Right cardiac atrium (tissue), 5 donors: ENCODE results near the gene PIERCE2. TPM values are rescaled to one million over a fixed set of nuclear protein-coding genes. Genes with fewer than 3 reads are reported as not detected.
"Not testable (repeated sequence)": the region's sequence is repeated elsewhere in the genome, so short reads cannot be mapped to it uniquely, and the experiment has no call there.

Source experiments
- ATAC-seq, 2 donors: fragments of 200-7000 bp; cut with Tn5 transposase; one replicate each; pipeline versions ENCODE4 v1.8.0 to v1.9.1; 2020; ENCODE audit warnings: moderate library complexity in 2 of 2, mild to moderate bottlenecking in 1 of 2
- DNase-seq, 3 donors: peaks; one replicate each; pipeline ENCODE4 v3.0.0-alpha.2; 2020
- H3K27ac ChIP-seq: one replicate; pipeline ENCODE4 v1.5.1; 2013; ENCODE audit warnings: mild to moderate bottlenecking, low read length, control low read depth, moderate library complexity
- H3K27me3 ChIP-seq: one replicate; pipeline ENCODE4 v1.6.1; 2013; ENCODE audit not compliant: control insufficient read depth, insufficient read depth
- H3K4me1 ChIP-seq: one replicate; pipeline ENCODE4 v1.6.1; 2013; ENCODE audit warnings: low read length; ENCODE audit not compliant: control insufficient read depth, insufficient read depth
- H3K4me3 ChIP-seq: one replicate; pipeline ENCODE4 v1.5.1; 2013; ENCODE audit warnings: low read length, control low read depth
- H3K9me3 ChIP-seq: one replicate; pipeline ENCODE4 v1.6.1; 2013; ENCODE audit warnings: low read length; ENCODE audit not compliant: control insufficient read depth
- WGBS: extraction: QIAGEN DNeasy Blood & Tissue Kit; methylation state at CpG from one replicate; pipeline ENCODE4 v1.1.7; 2013; 5-methylcytosine and 5-hydroxymethylcytosine counted together
- intact Hi-C, 4 donors: fragments of 100-400 bp; cut with DNase I; formaldehyde crosslinking; loops; one replicate each; pipeline versions ENCODE4 v1.11.0 to v1.14.0; 2022 to 2023
- microRNA-seq, 2 donors: library from miRNA; unstranded; fragments of <30 nt; microRNA quantifications; one replicate each; pipeline ENCODE4 v1.2.0, GENCODE V29; 2020 to 2021
- polyA plus RNA-seq: library from polyadenylated mRNA; stranded (reverse); fragments of 200-250 nt; gene quantifications from one replicate; pipeline ENCODE4 v1.2.3, GENCODE V29; 2013
- total RNA-seq, 4 donors: library from RNA; stranded (reverse); fragmentation: NEBNext Ultra II Directional; extraction: Animal tissue kit (Norgen Biotek cat#: 25700); gene quantifications; one replicate each; pipeline ENCODE4 v1.2.1, GENCODE V29; 2021
- donor health status: healthy with polysubstance abuse.
- donor health status: DM: no; HTN: yes; CAD: no.
- donor health status: DM: no; HTN: no; CAD: no.
- donor health status: DM: no; HTN: yes; CAD: no; lungs with severe emphysema.
- donor health status: DM: yes; HTN: yes; CAD: no.

Gene PIERCE2
- total and polyA plus RNA-seq, 5 donors, result 2.7 to 10.3 (median 5.3) TPM

- intact Hi-C loops, result loop anchor here in 2 of 4 donors (5.0 to 10.0 kb wide), 2 partner anchors 218 to 220 kb away; no protein-coding TSS in a partner anchor
- no peaks in the 10 kb centered on the region for H3K4me1 ChIP-seq
- no peaks in the 10 kb centered on the region for H3K9me3 ChIP-seq
- H3K4me3 ChIP-seq, result no peak overlapping the region
- no peak overlapping the region for H3K27ac ChIP-seq
- WGBS, result 35% methylated on average over 6 of the region's 6 CpGs
- peak; percentile 43 to 53 for ATAC-seq
- H3K27me3 ChIP-seq, result no peaks in the 10 kb centered on the region
- DNase-seq, result no peak
Measured at GRCh38 chr15:55434989-55435825, 26.9 kb downstream of the PIERCE2 start.

- H3K27ac ChIP-seq, H3K27me3 ChIP-seq, ATAC-seq, H3K9me3 ChIP-seq, intact Hi-C loops, H3K4me3 ChIP-seq, DNase-seq, H3K4me1 ChIP-seq: not testable (repeated sequence)
- WGBS, result 90% methylated on average over 15 of the region's 15 CpGs
Measured at GRCh38 chr15:55443141-55443540, 34.8 kb downstream of the PIERCE2 start.

GRCh38 chr15:55445936-55446335 is 37.6 kb downstream of the PIERCE2 start:
- ATAC-seq, intact Hi-C loops, H3K4me3 ChIP-seq, H3K4me1 ChIP-seq, H3K9me3 ChIP-seq, H3K27me3 ChIP-seq, H3K27ac ChIP-seq, DNase-seq: not testable (repeated sequence)
- 99% methylated on average over 26 of the region's 27 CpGs for WGBS

- ATAC-seq, intact Hi-C loops, H3K4me3 ChIP-seq, H3K27ac ChIP-seq, H3K9me3 ChIP-seq, H3K4me1 ChIP-seq, H3K27me3 ChIP-seq: not testable (repeated sequence)
- 97% methylated on average over 41 of the region's 41 CpGs for WGBS
- peak in 1 of 3 donors; percentile 55 for DNase-seq
Measured at GRCh38 chr15:55446379-55447029, 38.2 kb downstream of the PIERCE2 start.

- 98% methylated on average over 15 of the region's 19 CpGs for WGBS
- ATAC-seq, intact Hi-C loops: not testable (repeated sequence)
Measured at GRCh38 chr15:55447030-55447394, 38.7 kb downstream of the PIERCE2 start.

GRCh38 chr15:55457401-55458022 is 49.2 kb downstream of the PIERCE2 start:
- H3K27me3 ChIP-seq, result peaks cover 2% of the 10 kb centered on the region
- no peak for DNase-seq
- H3K4me3 ChIP-seq, result no peak overlapping the region
- no peaks in the 10 kb centered on the region for H3K9me3 ChIP-seq
- no peak for ATAC-seq
- intact Hi-C loops, result no loop called here
- H3K4me1 ChIP-seq, result no peaks in the 10 kb centered on the region
- no peak overlapping the region for H3K27ac ChIP-seq
- WGBS, result 90% methylated on average over 5 of the region's 5 CpGs

More at GRCh38 chr15:55447030-55447394, 38.7 kb downstream of the PIERCE2 start:
- peak in 1 of 3 donors; percentile 53 for DNase-seq
- not testable (repeated sequence) for H3K4me3 ChIP-seq, H3K27ac ChIP-seq, H3K9me3 ChIP-seq, H3K4me1 ChIP-seq, H3K27me3 ChIP-seq

- no peak for ATAC-seq
- WGBS, result 94% methylated on average over 4 of the region's 4 CpGs
- intact Hi-C loops, result no loop called here
- no peak overlapping the region for H3K4me3 ChIP-seq
- H3K4me1 ChIP-seq, result no peaks in the 10 kb centered on the region
- no peaks in the 10 kb centered on the region for H3K27me3 ChIP-seq
- DNase-seq, result no peak
- H3K9me3 ChIP-seq, result no peaks in the 10 kb centered on the region
- H3K27ac ChIP-seq, result no peak overlapping the region
Measured at GRCh38 chr15:55461447-55461846, 53.2 kb downstream of the PIERCE2 start.

GRCh38 chr15:55468321-55468720 is 60.0 kb downstream of the PIERCE2 start:
- WGBS, result 90% methylated on average over 2 of the region's 2 CpGs
- ATAC-seq (no peak), DNase-seq (no peak)

More at GRCh38 chr15:55468321-55468720, 60.0 kb downstream of the PIERCE2 start:
- Histone ChIP-seq H3K27me3 (no peaks in the 10 kb centered on the region), H3K9me3 (no peaks in the 10 kb centered on the region), H3K4me1 (no peaks in the 10 kb centered on the region), H3K27ac (no peak overlapping the region), H3K4me3 (no peak overlapping the region)
- intact Hi-C loops, result no loop called here

Small RNA genes lying within 50 kb of the gene (microRNA-seq; reads per million reads assigned to microRNA genes)
- gene MIR628, result 206 to 435 reads per million in 2 donors

Other genes starting within 250 kb of the PIERCE2 start
- gene RSL24D1, start 211.6 kb upstream of the PIERCE2 start, total RNA-seq, result 10 to 100 TPM; 54.0 to 59.2 (median 56.3) TPM
- 54.3 TPM for gene RSL24D1, start 211.6 kb upstream of the PIERCE2 start, polyA plus RNA-seq
- gene RAB27A, start 118.7 kb upstream of the PIERCE2 start, total RNA-seq, result 10 to 100 TPM in 2 of 4 donors, 1 to 10 TPM in 2; 7.6 to 18.0 (median 9.7) TPM
- gene RAB27A, start 118.7 kb upstream of the PIERCE2 start, polyA plus RNA-seq, result 3.0 TPM
- gene PIGBOS1, start 89.4 kb upstream of the PIERCE2 start, total RNA-seq, result 10 to 100 TPM in 1 of 4 donors, 1 to 10 TPM in 3; 8.0 to 10.2 (median 9.0) TPM
- 21.5 TPM for gene PIGBOS1, start 89.4 kb upstream of the PIERCE2 start, polyA plus RNA-seq
- 1 to 10 TPM; 3.2 to 6.7 (median 5.4) TPM for gene PIGB, start 89.3 kb upstream of the PIERCE2 start, total RNA-seq
- 5.3 TPM for gene PIGB, start 89.3 kb upstream of the PIERCE2 start, polyA plus RNA-seq
- 100 to 1,000 TPM in 1 of 4 donors, 10 to 100 TPM in 3; 66.1 to 105 (median 82.3) TPM for gene CCPG1, start 136 bp upstream of the PIERCE2 start, total RNA-seq
- 33.6 TPM for gene CCPG1, start 136 bp upstream of the PIERCE2 start, polyA plus RNA-seq
- gene DNAAF4, start 99.7 kb downstream of the PIERCE2 start, total RNA-seq, result under 1 TPM in 3 of 4 donors, not detected in 1; 0.29 to 0.62 (median 0.50) TPM
- 0.97 TPM for gene DNAAF4, start 99.7 kb downstream of the PIERCE2 start, polyA plus RNA-seq
- gene PYGO1, start 179.8 kb downstream of the PIERCE2 start, total RNA-seq, result 1 to 10 TPM; 7.2 to 8.2 (median 7.6) TPM
- 1.7 TPM for gene PYGO1, start 179.8 kb downstream of the PIERCE2 start, polyA plus RNA-seq